Astrocyte of the cerebellum (primary cell): Measurements from ENCODE around the gene CARMIL1.

Experiments used
- DNase-seq: peaks from one replicate; pipeline ENCODE4 v3.0.0-alpha.2; 2011; ENCODE audit warnings: low read depth
- H3K4me3 ChIP-seq: 2 replicates; pipeline ENCODE4 v1.5.1; 2011; ENCODE audit warnings: mild to moderate bottlenecking, low read depth, low read length, moderate library complexity
- in situ Hi-C: cut with HindIII; loops from 2 replicates; pipeline ENCODE4 v1.10.0; 2017; ENCODE audit warnings: low sequenced_read_pairs
- TF ChIP-seq, protein P1 (sequence below): IDR thresholded peaks from 2 replicates; pipeline ENCODE4 v1.5.1; 2012; ENCODE audit warnings: low read length, low read depth, moderate library complexity, mild to moderate bottlenecking; ENCODE audit errors: missing control alignments

Gene CARMIL1

DNA sequence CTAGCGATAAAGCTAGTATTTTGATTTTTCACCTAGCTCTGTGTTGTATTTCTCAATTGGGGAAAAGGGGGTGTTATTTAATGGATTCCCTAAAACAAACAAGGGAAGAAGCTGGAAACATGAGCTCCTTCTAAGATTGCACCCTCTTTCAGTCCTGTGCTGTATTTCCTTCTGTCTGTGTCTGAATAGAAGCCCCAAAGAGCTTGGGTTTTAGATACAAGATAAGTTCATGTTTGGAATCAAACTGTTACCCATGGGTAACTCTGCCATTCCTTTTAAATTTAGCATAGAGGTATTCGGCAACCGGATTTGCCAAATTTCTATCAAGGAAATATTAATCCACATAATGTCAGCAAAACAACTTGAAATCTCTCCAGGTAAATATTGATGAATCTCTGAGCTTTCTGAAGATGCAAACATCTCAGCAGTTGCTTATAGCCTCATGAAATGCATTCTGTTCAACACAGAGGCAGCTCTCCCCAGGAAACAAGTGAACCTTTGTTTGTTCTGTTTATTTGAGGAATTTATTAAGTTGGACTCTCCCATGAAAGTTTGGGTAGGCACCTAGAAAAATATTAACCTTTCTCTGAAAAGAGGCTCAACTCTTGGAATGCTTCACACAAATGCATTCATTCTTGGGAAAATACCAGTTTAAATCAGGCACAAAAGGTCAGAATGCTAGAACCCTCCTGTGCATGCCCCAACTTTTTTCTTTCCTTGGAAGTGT lies 362.9 kb downstream of the CARMIL1 start:
- DNase-seq = no peak
- in situ Hi-C loops = no loop called here
- no peak overlapping the region for H3K4me3 ChIP-seq
- TF ChIP-seq, protein P1, sequence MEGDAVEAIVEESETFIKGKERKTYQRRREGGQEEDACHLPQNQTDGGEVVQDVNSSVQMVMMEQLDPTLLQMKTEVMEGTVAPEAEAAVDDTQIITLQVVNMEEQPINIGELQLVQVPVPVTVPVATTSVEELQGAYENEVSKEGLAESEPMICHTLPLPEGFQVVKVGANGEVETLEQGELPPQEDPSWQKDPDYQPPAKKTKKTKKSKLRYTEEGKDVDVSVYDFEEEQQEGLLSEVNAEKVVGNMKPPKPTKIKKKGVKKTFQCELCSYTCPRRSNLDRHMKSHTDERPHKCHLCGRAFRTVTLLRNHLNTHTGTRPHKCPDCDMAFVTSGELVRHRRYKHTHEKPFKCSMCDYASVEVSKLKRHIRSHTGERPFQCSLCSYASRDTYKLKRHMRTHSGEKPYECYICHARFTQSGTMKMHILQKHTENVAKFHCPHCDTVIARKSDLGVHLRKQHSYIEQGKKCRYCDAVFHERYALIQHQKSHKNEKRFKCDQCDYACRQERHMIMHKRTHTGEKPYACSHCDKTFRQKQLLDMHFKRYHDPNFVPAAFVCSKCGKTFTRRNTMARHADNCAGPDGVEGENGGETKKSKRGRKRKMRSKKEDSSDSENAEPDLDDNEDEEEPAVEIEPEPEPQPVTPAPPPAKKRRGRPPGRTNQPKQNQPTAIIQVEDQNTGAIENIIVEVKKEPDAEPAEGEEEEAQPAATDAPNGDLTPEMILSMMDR = no peak

DNA sequence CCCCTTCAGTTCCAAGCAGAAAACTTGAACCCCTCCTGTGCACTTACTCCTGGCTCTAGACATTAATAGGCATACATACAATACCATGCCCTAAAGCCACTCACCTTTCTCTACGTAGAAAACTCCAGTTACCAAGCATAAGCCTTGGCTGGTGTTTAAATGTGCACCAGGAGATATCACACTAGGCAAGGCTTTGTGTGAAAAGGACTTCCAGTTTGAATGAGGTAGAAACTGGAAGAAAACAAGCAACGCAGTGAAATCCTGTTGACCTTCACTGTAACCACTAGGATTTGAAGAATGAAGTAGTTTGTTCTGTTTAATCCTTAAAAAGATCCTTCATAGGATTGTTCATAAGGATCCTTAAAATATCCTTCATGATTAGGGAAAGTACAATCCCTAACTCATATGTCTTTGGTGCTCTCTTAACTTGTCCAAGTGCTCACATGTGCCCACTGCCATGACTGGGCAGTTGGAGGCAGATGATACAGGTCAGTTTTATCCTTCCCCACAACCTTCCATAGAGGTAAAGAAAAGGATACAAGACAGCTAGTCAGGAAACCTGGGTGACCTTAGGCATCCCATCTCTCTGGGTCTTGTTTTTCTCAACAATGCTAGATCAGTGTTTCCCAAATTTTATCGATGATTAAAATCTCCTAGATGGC lies 363.6 kb downstream of the CARMIL1 start:
- in situ Hi-C loops = no loop called here
- no peak overlapping the region for H3K4me3 ChIP-seq
- TF ChIP-seq, protein P1 = no peak
- DNase-seq = no peak

DNA sequence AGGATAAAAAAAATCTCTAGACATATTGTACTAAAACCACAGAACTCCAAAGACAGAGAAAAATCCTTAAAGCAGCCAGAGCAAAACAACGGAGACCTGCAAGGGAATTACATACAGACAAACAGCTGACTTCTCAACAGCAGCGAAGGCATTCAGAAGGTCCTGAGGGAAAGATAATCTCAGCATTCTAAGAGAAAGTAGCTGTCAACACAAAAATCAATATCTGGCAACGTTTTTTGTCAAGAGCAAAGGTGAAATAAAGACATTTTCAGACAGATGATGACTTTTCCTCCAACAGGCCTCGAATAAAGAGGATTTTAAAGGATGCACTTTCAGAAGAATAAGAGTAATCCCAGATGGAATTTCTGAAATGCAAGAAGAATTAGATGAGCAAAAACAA lies 366.7 kb downstream of the CARMIL1 start:
- TF ChIP-seq, protein P1 = no peak
- in situ Hi-C loops = no loop called here
- no peak overlapping the region for H3K4me3 ChIP-seq
- DNase-seq = no peak

DNA sequence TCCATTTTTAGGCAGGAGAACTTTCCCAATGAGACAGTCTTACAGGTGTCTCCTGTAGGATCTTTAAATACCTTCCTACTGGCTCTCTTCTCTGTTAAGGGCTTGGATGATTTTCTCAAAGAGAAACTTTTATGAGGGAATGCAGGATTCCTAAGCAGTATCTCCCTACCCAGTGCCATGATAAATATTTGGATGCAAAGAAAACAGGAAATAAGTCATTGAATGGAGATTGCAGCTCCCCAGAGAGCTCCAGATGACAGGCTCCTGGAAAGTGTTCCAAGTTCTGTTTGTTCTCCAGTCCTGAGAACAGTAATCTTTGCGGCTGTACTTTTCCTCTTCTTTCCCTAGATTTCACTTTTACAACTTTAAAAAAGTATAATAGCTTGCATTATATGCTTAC lies 370.4 kb downstream of the CARMIL1 start:
- in situ Hi-C loops = no loop called here
- DNase-seq = no peak
- H3K4me3 ChIP-seq = no peak overlapping the region
- TF ChIP-seq, protein P1 = no peak

DNA sequence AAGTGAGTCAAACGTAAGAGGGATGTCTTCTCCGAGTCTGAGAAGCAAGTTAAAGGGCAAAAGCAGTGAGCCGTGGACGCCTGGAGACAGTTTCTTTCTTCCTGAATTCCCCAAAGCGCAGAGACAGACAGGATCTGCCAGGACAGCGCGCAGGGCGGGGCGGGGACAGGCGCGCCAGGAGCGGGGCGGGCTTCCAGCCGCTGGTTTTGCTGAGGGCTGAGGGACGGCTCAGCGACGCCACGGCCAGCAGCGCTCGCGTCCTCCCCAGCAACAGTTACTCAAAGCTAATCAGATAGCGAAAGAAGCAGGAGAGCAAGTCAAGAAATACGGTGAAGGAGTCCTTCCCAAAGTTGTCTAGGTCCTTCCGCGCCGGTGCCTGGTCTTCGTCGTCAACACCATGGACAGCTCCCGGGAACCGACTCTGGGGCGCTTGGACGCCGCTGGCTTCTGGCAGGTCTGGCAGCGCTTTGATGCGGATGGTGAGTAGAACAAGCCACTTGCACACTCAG lies 372.9 kb downstream of the CARMIL1 start, which contains the start of gene SCGN:
Gene SCGN (plus strand): TSS at position 209 of the 509 bp plus-strand sequence. CDS start 189 bp downstream, at position 398.
- in situ Hi-C loops = no loop called here
- TF ChIP-seq, protein P1 = no peak
- H3K4me3 ChIP-seq = peak within 1 kb of the TSS; percentile 11
- DNase-seq = peak; percentile 42

DNA sequence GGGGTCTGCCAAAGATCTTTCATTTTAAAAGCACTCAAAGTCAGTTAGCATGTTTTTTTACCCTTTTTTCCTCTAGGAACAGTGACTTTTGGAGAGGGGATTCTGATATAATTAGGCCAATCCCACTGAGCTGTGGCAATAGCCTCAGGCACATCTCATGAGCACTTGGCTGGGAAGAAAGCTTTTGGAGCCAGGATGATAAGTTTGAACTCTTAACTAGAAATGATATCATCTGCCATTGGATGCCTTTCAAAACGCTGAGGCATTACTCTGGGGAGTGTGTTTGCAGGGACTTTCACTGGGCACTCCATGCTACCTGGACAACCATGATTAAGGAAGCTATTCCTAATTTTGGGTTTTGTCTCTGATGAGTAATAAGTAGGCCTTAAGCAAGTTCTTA lies 376.5 kb downstream of the CARMIL1 start:
- H3K4me3 ChIP-seq = no peak overlapping the region
- DNase-seq = no peak
- TF ChIP-seq, protein P1 = no peak
- in situ Hi-C loops = no loop called here
